Thymus (tissue), 11 donors: ENCODE measurements around the gene NEMF. TPM values are rescaled to one million over a fixed set of nuclear protein-coding genes. Genes with fewer than 3 reads are reported as not detected.

ENCODE experiments used
- DNase-seq, 9 donors: peaks; one replicate each; pipeline ENCODE4 v3.0.0-alpha.2; 2013; ENCODE audit warnings: low spot score in 9 of 9, low read depth in 6 of 9, missing footprints in 1 of 9
- H3K27ac ChIP-seq, 2 donors: one replicate each; pipeline ENCODE4 v1.5.1; 2013; ENCODE audit warnings: control low read depth in 1 of 2, low read depth in 1 of 2, low read length in 1 of 2, mild to moderate bottlenecking in 1 of 2, moderate library complexity in 1 of 2
- H3K27me3 ChIP-seq, 2 donors: one replicate each; pipeline ENCODE4 v1.5.1; 2013; ENCODE audit warnings: low read length in 1 of 2; ENCODE audit not compliant: control insufficient read depth in 2 of 2, insufficient read depth in 1 of 2
- H3K36me3 ChIP-seq, 2 donors: one replicate each; pipeline ENCODE4 v1.5.1; 2013; ENCODE audit warnings: low read length in 1 of 2, mild to moderate bottlenecking in 1 of 2, moderate library complexity in 1 of 2; ENCODE audit not compliant: control insufficient read depth in 2 of 2, insufficient read depth in 2 of 2
- H3K4me1 ChIP-seq, 2 donors: one replicate each; pipeline ENCODE4 v1.5.1; 2013; ENCODE audit warnings: low read length in 2 of 2; ENCODE audit not compliant: control insufficient read depth in 2 of 2, insufficient read depth in 2 of 2
- H3K4me3 ChIP-seq, 2 donors: one replicate each; pipeline ENCODE4 v1.5.1; 2013; ENCODE audit warnings: low read length in 2 of 2, control low read depth in 1 of 2, mild to moderate bottlenecking in 1 of 2
- H3K9me3 ChIP-seq, 2 donors: one replicate each; pipeline ENCODE4 v1.5.1; 2013; ENCODE audit warnings: low read length in 1 of 2, mild to moderate bottlenecking in 1 of 2; ENCODE audit not compliant: control insufficient read depth in 2 of 2, insufficient read depth in 1 of 2
- WGBS: extraction: QIAGEN DNeasy Blood & Tissue Kit; methylation state at CpG from one replicate; pipeline ENCODE4 v1.1.7; 2013; 5-methylcytosine and 5-hydroxymethylcytosine counted together
- polyA plus RNA-seq: library from polyadenylated mRNA; stranded (reverse); fragments of 200-250 nt; gene quantifications from one replicate; pipeline ENCODE4 v1.2.3, GENCODE V29; 2013
- total RNA-seq: library from RNA; stranded (reverse); fragments of 120-200 nt; gene quantifications from one replicate; pipeline ENCODE4 v1.2.4, GENCODE V29; 2013
- donor health status: healthy.

Gene NEMF
- total and polyA plus RNA-seq, 2 donors: 58.1 to 68.8 TPM

DNA sequence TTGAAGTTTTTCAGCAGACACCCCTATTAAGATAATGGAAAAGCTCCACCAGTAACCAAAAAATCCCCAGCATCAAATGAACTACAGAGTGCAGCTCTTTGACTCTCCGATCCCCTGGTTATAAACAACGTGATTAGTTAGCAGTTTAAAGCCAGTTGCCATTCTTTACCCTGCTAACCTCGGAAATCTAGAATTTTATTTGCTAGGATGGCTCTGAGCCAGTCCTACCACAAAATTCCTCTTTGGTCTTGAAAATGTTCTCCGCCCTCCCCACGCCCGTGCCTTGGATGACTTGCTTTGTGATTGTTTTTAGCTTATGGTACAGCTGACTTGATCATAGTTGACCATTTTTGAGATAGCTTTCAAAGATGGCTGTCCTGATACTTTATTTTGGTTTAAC, 83.4 kb downstream of the NEMF start:
- WGBS: 41% methylated on average over 6 of the region's 6 CpGs

DNA sequence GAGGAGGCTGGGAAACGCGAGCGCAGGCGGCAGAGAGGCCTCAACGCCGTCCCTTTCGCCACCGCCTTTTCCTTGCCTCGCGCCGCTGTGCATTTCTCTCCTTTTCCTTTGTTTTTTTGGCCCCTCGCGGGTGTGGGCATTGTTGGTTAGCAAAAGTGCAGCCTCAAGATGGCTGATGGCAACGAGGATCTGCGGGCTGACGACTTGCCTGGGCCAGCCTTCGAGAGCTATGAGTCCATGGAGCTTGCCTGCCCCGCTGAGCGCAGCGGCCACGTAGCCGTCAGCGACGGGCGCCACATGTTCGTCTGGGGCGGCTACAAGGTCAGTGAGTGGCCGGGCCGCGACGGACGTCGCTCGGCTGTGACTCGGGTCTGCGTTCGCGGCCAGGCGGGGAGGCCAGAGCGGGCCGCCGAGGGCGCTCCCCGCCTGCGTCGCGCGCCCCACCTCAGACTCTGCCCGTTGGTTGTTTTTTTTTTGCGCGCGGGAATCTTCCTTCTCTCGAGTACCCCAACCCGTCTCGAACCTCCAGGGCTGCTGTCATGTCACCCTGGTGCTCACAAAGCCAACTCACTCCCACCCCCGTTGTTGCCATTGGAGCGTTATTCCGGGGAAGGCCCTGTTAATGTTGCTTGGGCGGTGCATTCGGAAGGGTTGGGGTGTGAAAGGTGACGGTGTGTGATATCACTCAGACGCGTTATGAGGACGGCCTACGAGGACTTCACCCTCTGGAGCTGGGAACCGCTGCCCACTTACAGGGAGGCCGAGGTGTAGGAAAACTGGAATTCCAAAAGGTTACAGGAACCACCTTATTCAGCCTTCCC, 84.1 kb downstream of the NEMF start:
- Histone ChIP-seq H3K27me3 (no peaks in the 10 kb centered on the region), H3K27ac (peak overlapping the region; percentile 94 to 98), H3K9me3 (no peaks in the 10 kb centered on the region), H3K4me1 (peaks cover 13 to 20% of the 10 kb centered on the region in 2 donors), H3K4me3 (peak overlapping the region; percentile 94 to 99), H3K36me3 (peaks cover 3 to 7% of the 10 kb centered on the region in 2 donors)
- DNase-seq: peak; percentile 32 to 74 (median 45)
- WGBS: under 1% methylated on average over 67 of the region's 67 CpGs

More for the DNA sequence above, 83.4 kb downstream of the NEMF start:
- no peaks in the 10 kb centered on the region for H3K9me3 ChIP-seq
- peaks cover 3 to 11% of the 10 kb centered on the region in 2 donors for H3K36me3 ChIP-seq
- peak overlapping the region; percentile 94 to 99 for H3K4me3 ChIP-seq
- H3K4me1 ChIP-seq: peaks cover 13 to 20% of the 10 kb centered on the region in 2 donors
- DNase-seq: peak in 1 of 9 donors; percentile 5
- peak overlapping the region; percentile 94 to 98 for H3K27ac ChIP-seq
- H3K27me3 ChIP-seq: no peaks in the 10 kb centered on the region

DNA sequence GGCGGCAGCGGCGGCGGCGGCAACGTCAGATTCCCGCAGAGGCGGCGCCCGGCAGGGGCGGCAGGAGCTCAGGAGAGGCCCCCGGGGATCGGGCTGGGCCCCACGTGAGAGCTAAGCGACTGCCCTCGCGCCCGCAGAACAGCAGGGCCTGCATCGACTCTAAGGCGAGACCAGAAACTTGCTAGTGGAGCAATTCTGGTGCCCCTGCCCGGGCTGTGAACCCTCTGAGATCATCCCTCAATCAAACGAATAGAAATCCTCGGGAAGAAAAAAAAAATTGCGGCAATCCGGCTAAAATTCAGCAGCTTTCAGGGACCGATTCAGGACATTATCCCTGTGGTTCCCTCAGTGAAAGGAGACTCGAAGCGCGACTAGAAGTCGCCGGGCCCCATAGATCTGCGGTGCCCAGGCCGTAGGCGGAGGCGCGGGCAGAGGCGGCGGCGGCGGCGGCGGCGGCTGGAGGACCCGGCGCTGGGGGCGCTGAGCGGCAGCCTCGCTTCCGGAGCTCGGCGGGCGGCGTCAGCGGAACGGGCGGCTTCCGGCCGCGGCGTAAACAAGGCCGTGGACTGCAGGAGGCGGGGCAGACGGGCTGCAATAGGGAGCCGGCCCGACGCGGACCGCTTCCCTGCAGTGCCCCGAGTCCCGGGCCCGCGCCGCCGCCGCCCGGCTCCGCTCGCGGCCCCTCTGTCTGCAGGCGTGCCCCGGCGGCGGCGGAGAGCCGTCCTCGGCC, 84.9 kb downstream of the NEMF start, which contains the start of gene KLHDC2:
TSS of gene KLHDC2 (plus strand) at position 583 of the 730 bp plus-strand sequence. CDS start 316 bp downstream, outside the sequence.
- H3K4me1 ChIP-seq: peaks cover 13 to 20% of the 10 kb centered on the region in 2 donors
- WGBS: under 1% methylated on average over 86 of the region's 86 CpGs
- peaks cover 3 to 7% of the 10 kb centered on the region in 2 donors for H3K36me3 ChIP-seq
- no peaks in the 10 kb centered on the region for H3K27me3 ChIP-seq
- peak within 1 kb of the TSS; percentile 94 to 99 for H3K4me3 ChIP-seq
- DNase-seq: peak; percentile 61 to 92 (median 79)
- H3K9me3 ChIP-seq: no peaks in the 10 kb centered on the region
- H3K27ac ChIP-seq: peak within 1 kb of the TSS; percentile 100

DNA sequence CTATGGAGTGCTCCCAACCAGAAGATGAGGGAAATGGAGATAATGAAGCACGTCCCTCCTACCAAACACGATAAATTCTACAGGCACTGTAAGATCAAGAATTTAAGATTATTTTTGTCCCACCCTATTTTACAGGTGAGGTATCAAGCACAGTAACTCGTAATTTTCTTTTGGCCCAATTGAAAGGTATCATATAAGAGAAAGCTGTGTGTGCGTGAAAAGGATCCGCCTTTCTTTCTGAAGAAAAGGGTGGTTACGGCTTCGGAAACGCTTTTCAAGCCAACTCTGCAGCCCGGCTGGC, 85.4 kb downstream of the NEMF start:
- Histone ChIP-seq H3K9me3 (no peaks in the 10 kb centered on the region), H3K36me3 (peaks cover 0 to 4% of the 10 kb centered on the region in 2 donors), H3K27me3 (no peaks in the 10 kb centered on the region), H3K27ac (peak overlapping the region; percentile 100), H3K4me1 (peaks cover 13 to 20% of the 10 kb centered on the region in 2 donors), H3K4me3 (peak overlapping the region; percentile 78 to 99)
- peak in 1 of 9 donors; percentile 8 for DNase-seq
- under 1% methylated on average over 9 of the region's 9 CpGs for WGBS

DNA sequence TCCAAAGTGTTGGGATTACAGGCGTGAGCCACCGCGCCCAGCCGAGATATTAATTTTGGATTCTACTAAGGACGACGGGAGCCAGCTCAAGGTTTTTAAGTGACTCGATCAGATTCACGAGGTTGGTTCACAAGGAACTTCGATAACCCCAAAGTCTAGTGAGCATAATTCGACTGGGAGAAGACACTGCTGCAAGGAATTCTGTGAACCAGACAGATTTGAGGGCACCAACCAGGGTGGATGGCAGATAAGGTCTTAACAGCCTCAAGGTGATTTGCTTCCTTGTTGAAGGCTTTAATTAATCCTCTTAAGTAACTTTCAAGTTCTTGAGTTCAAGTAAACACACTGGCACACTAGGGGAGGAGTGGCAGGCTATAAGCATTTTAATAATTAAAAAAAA, 85.7 kb downstream of the NEMF start:
- H3K27ac ChIP-seq: peak overlapping the region; percentile 46 to 100
- H3K36me3 ChIP-seq: peaks cover 0 to 3% of the 10 kb centered on the region in 2 donors
- H3K4me1 ChIP-seq: peaks cover 13 to 20% of the 10 kb centered on the region in 2 donors
- peak in 5 of 9 donors; percentile 2 to 35 (median 6) for DNase-seq
- peak overlapping the region; percentile 78 to 99 for H3K4me3 ChIP-seq
- H3K27me3 ChIP-seq: no peaks in the 10 kb centered on the region
- WGBS: 96% methylated on average over 10 of the region's 10 CpGs
- no peaks in the 10 kb centered on the region for H3K9me3 ChIP-seq

DNA sequence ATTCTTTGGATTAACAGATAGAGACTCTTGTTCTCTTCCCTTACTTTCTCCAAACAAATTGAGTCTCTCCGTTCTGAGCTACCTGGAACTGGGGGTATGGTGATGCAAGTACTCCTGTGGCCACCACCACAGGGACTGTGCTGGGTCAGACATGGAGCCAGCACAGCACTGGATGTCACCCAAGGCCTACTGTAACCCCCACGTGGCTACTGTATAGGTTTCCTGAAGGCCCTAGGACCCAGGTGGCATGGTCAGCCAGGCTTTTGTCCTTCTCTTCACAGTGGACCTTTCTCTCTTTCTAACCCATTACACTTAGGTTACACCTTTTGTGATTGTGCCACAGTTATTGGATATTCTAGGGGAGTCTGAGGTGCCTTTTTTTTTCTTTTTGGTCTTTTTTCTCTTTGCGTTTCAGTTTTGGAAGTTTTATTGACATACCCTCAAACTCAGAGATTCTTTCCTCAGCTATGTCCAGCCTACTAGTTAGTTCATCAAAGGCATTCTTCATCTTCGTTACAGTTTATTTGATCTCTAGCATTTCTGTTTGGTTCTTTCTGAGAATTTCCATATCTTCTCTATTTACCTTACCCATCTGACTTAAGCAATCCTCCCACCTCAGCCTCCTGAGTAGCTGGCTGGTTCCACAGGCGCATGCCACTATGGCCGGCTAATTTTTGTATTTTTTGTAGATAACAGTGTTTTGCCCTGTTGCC, 90.6 kb downstream of the NEMF start:
- 93% methylated on average over 6 of the region's 6 CpGs for WGBS
- H3K4me1 ChIP-seq: peaks cover 0 to 4% of the 10 kb centered on the region in 2 donors

DNA sequence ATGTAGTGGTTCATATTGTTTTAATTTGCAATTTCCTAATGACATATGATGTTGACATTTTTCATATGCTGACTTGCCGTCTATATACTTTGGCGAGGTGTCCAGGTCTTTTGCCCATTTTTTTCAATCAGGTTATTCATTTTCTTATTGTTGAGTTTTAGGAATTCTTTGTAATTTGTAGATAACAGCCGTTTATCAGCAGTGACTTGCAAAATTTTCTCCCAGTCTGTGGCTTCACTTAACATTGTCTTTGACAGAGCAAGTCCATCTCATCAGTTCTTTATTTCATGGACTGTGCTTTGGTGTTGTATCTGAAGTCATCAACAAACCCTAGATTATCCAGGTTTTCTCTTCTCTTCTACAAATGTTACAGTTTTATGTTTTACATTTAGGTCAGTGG, 97.2 kb downstream of the NEMF start:
- H3K27me3 ChIP-seq: no peaks in the 10 kb centered on the region
- H3K9me3 ChIP-seq: no peaks in the 10 kb centered on the region
- H3K4me3 ChIP-seq: no peak overlapping the region
- H3K4me1 ChIP-seq: no peaks in the 10 kb centered on the region
- DNase-seq: no peak
- H3K27ac ChIP-seq: no peak overlapping the region
- WGBS: 91% methylated on average over 3 of the region's 3 CpGs
- no peaks in the 10 kb centered on the region for H3K36me3 ChIP-seq

More for the DNA sequence above, 90.6 kb downstream of the NEMF start:
- Histone ChIP-seq H3K36me3 (no peaks in the 10 kb centered on the region), H3K4me3 (no peak overlapping the region), H3K9me3 (no peaks in the 10 kb centered on the region), H3K27ac (no peak overlapping the region), H3K27me3 (no peaks in the 10 kb centered on the region)
- no peak for DNase-seq

DNA sequence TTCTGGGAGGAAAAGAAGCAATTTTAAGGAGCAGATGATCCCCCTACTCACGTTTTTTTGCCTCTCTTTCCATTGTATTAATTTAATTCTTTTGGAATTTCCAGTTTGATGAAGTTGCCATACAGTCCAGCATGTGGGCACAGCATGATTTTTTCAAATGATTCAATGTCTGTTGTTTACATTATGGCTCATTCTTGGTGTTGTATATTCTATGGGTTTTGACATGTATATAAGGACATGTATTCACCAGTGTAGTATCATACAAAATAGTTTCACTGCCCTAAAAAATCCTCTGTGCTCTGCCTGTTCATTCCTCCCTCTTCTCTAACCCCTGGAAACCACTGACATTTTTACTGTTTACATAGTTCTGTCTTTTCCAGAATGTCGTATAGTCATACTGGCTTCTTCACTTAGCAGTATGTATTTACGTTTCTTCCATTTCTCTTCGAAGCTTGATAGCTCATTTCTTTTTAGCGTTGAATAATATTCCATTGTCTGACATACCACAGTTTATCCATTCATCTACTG, 98.0 kb downstream of the NEMF start:
- H3K36me3 ChIP-seq: no peaks in the 10 kb centered on the region
- no peaks in the 10 kb centered on the region for H3K9me3 ChIP-seq
- no peaks in the 10 kb centered on the region for H3K4me1 ChIP-seq
- H3K4me3 ChIP-seq: no peak overlapping the region
- H3K27ac ChIP-seq: no peak overlapping the region
- H3K27me3 ChIP-seq: no peaks in the 10 kb centered on the region
- no peak for DNase-seq
- WGBS: 99% methylated on average over 5 of the region's 5 CpGs
